ENCODE measurements around the gene MTURN.

Gene MTURN

GRCh38 chr7:30165590-30165989 is 30.8 kb downstream of the MTURN start:
- ATAC-seq = no peak

GRCh38 chr7:30166155-30166840 is 31.5 kb downstream of the MTURN start:
- no peak for ATAC-seq
- TF ChIP-seq ZNF70 (CRISPR knock-in tag; IDR thresholded peaks at IDR 0.05) (no peak), ZC3H10 (CRISPR knock-in tag; IDR thresholded peaks at IDR 0.05) (no peak), CSRNP3 (CRISPR knock-in tag; IDR thresholded peaks at IDR 0.05) (no peak), RARB (CRISPR knock-in tag; IDR thresholded peaks at IDR 0.05) (no peak), SNAI2 (CRISPR knock-in tag; IDR thresholded peaks at IDR 0.05) (no peak), ZFP3 (CRISPR knock-in tag; IDR thresholded peaks at IDR 0.05) (no peak), PPARA (CRISPR knock-in tag; IDR thresholded peaks at IDR 0.05; ENCODE audit: borderline replicate concordance) (no peak), ISL1 (CRISPR knock-in tag; IDR thresholded peaks at IDR 0.05) (no peak), TSHZ2 (CRISPR knock-in tag; IDR thresholded peaks at IDR 0.05) (no peak), ARNTL (CRISPR knock-in tag; IDR thresholded peaks at IDR 0.05; ENCODE audit: borderline replicate concordance, low read depth) (no peak), PATZ1 (CRISPR knock-in tag; IDR thresholded peaks at IDR 0.05; ENCODE audit: borderline replicate concordance) (no peak), OSR1 (CRISPR knock-in tag; IDR thresholded peaks at IDR 0.05) (no peak), CSDC2 (CRISPR knock-in tag; IDR thresholded peaks at IDR 0.05) (no peak), ZFP30 (CRISPR knock-in tag; IDR thresholded peaks at IDR 0.05) (no peak), ZNF8 (CRISPR knock-in tag; IDR thresholded peaks at IDR 0.05) (no peak), TCF4 (CRISPR knock-in tag; IDR thresholded peaks at IDR 0.05; ENCODE audit: borderline replicate concordance) (no peak), CREB5 (CRISPR knock-in tag; IDR thresholded peaks at IDR 0.05; ENCODE audit: low read depth) (no peak), POU6F1 (CRISPR knock-in tag; IDR thresholded peaks at IDR 0.05; ENCODE audit: borderline replicate concordance, low read depth) (no peak), ZNF565 (CRISPR knock-in tag; conservative IDR thresholded peaks at IDR 0.05; ENCODE audit: low read depth) (no peak), ESRRG (CRISPR knock-in tag; IDR thresholded peaks at IDR 0.05) (no peak)

More at GRCh38 chr7:30165590-30165989, 30.8 kb downstream of the MTURN start:
- TF ChIP-seq TCF4 (CRISPR knock-in tag; IDR thresholded peaks at IDR 0.05; ENCODE audit: borderline replicate concordance) (no peak), ZC3H10 (CRISPR knock-in tag; IDR thresholded peaks at IDR 0.05) (no peak), BACH2 (CRISPR knock-in tag; IDR thresholded peaks at IDR 0.05; ENCODE audit: borderline replicate concordance) (no peak), ZNF70 (CRISPR knock-in tag; IDR thresholded peaks at IDR 0.05) (no peak), ZNF565 (CRISPR knock-in tag; conservative IDR thresholded peaks at IDR 0.05; ENCODE audit: low read depth) (no peak), ARNTL (CRISPR knock-in tag; IDR thresholded peaks at IDR 0.05; ENCODE audit: borderline replicate concordance, low read depth) (no peak)

- no peak for ATAC-seq
- TF ChIP-seq OSR1 (CRISPR knock-in tag; IDR thresholded peaks at IDR 0.05) (no peak), PPARA (CRISPR knock-in tag; IDR thresholded peaks at IDR 0.05; ENCODE audit: borderline replicate concordance) (no peak), POU6F1 (CRISPR knock-in tag; IDR thresholded peaks at IDR 0.05; ENCODE audit: borderline replicate concordance, low read depth) (no peak), ISL1 (CRISPR knock-in tag; IDR thresholded peaks at IDR 0.05) (no peak), CSRNP3 (CRISPR knock-in tag; IDR thresholded peaks at IDR 0.05) (no peak), ZNF565 (CRISPR knock-in tag; conservative IDR thresholded peaks at IDR 0.05; ENCODE audit: low read depth) (no peak), ZFP3 (CRISPR knock-in tag; IDR thresholded peaks at IDR 0.05) (no peak), BACH2 (CRISPR knock-in tag; IDR thresholded peaks at IDR 0.05; ENCODE audit: borderline replicate concordance) (no peak), PATZ1 (CRISPR knock-in tag; IDR thresholded peaks at IDR 0.05; ENCODE audit: borderline replicate concordance) (no peak), TOX (CRISPR knock-in tag; IDR thresholded peaks at IDR 0.05; ENCODE audit: borderline replicate concordance) (no peak)
Observed at GRCh38 chr7:30166841-30167235, 32.1 kb downstream of the MTURN start.
